ENCODE results near the gene PSG4.
"Not testable (repeated sequence)": the region's sequence is repeated elsewhere in the genome, so short reads cannot be mapped to it uniquely, and the experiment has no call there.

PSG4 gene

DNA sequence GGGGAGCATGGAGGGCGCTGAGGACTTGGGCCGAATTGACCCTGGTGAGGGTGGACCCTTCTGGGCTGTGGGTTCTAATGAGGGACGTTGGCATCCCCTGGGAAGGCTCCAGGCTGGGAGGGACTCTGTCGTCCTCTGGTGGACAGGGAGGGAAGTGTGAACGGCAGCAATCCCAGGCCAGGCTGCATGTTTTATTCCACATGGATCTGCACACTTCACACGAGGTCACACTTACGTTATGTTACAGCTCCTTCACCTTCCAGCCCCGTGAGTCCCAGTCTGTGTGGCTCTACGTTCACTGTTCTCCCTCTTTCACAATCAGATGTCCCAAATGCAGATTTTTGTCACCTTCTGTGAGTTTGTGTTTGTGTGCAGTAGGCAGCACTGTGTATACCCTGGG lies 17.3 kb downstream of the PSG4 start:
- H3K36me3 Mint-ChIP-seq (ENCODE audit: insufficient read depth); H3K4me3 Mint-ChIP-seq; DNase-seq; H3K27ac Mint-ChIP-seq; ATAC-seq (replicated peaks); H3K4me1 Mint-ChIP-seq (ENCODE audit: low read depth in 2 of 2); H3K9me3 Mint-ChIP-seq: not testable (repeated sequence)
- peaks cover 45 to 72% of the 10 kb centered on the region in 2 donors for H3K27me3 Mint-ChIP-seq

GRCh38 chr19:43186311-43186935 lies 19.0 kb downstream of the PSG4 start, which contains the start of gene PSG5:
Gene PSG5 (minus strand): TSS chr19:43186536. CDS start chr19:43186405, 131 bp downstream.
- not testable (repeated sequence) for ATAC-seq (replicated peaks); H3K4me1 Mint-ChIP-seq (ENCODE audit: low read depth in 2 of 2); H3K9me3 Mint-ChIP-seq

GRCh38 chr19:43181869-43182771 lies 23.3 kb downstream of the PSG4 start:
- DNase-seq; H3K4me3 Mint-ChIP-seq; ATAC-seq (replicated peaks); H3K4me1 Mint-ChIP-seq (ENCODE audit: low read depth in 2 of 2); H3K36me3 Mint-ChIP-seq (ENCODE audit: insufficient read depth); H3K9me3 Mint-ChIP-seq; H3K27ac Mint-ChIP-seq: not testable (repeated sequence)
- H3K27me3 Mint-ChIP-seq: peaks cover 10 to 29% of the 10 kb centered on the region in 2 donors

More at GRCh38 chr19:43186311-43186935, 19.0 kb downstream of the PSG4 start, which contains the start of gene PSG5:
- not testable (repeated sequence) for H3K36me3 Mint-ChIP-seq (ENCODE audit: insufficient read depth); H3K4me3 Mint-ChIP-seq; DNase-seq; H3K27ac Mint-ChIP-seq
- H3K27me3 Mint-ChIP-seq: peaks cover 41 to 59% of the 10 kb centered on the region in 2 donors

GRCh38 chr19:43179569-43180147 lies 25.8 kb downstream of the PSG4 start:
- H3K4me1 Mint-ChIP-seq (ENCODE audit: low read depth in 2 of 2); H3K36me3 Mint-ChIP-seq (ENCODE audit: insufficient read depth); H3K4me3 Mint-ChIP-seq; ATAC-seq (replicated peaks); DNase-seq; H3K9me3 Mint-ChIP-seq; H3K27ac Mint-ChIP-seq: not testable (repeated sequence)
- peaks cover 9 to 26% of the 10 kb centered on the region in 2 donors for H3K27me3 Mint-ChIP-seq

GRCh38 chr19:43178577-43178976 lies 26.9 kb downstream of the PSG4 start:
- H3K27ac Mint-ChIP-seq; H3K9me3 Mint-ChIP-seq; H3K36me3 Mint-ChIP-seq (ENCODE audit: insufficient read depth); H3K4me3 Mint-ChIP-seq; ATAC-seq (replicated peaks); H3K4me1 Mint-ChIP-seq (ENCODE audit: low read depth in 2 of 2); DNase-seq: not testable (repeated sequence)
- H3K27me3 Mint-ChIP-seq: peaks cover 13 to 28% of the 10 kb centered on the region in 2 donors

DNA sequence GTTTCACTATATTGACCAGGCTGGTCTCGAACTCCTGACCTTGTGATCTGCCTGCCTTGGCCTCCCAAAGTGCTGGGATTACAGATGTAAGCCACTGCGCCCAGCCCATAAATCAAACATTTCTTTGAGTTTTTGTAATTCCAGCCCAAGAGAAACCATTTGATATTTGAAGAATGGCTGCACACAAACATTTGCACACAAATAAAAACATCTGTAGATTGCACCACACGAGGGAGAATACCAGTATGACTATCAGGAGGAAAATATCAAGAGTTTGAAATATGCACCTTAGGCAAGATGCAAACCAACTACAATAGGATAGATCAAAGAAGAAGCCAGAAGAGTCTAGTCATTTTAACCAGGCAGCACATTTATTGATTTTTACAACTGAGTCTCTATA lies 39.5 kb downstream of the PSG4 start:
- not testable (repeated sequence) for DNase-seq; H3K4me1 Mint-ChIP-seq (ENCODE audit: low read depth in 2 of 2); ATAC-seq (replicated peaks); H3K4me3 Mint-ChIP-seq; H3K36me3 Mint-ChIP-seq (ENCODE audit: insufficient read depth); H3K27ac Mint-ChIP-seq; H3K9me3 Mint-ChIP-seq
- peaks cover 57 to 59% of the 10 kb centered on the region in 2 donors for H3K27me3 Mint-ChIP-seq

DNA sequence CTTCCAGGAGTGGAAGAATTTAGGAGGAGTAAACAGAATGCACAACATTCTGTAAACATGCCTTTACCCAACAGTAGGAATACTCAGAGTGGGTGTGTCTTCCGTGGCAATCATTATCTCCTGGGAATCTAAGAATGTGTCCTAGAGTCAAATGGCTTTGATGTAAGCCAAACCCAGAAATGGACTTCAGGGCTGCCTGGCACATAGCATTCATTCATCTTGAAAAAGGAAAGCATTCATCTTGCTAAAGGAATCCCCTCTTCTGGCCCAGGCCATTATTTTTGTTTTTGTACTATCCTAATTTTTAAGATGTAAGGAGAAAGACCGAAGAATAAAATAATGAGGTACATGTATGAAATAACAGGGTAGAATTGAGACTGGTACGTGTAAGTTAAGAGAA lies 42.3 kb downstream of the PSG4 start:
- not testable (repeated sequence) for H3K4me3 Mint-ChIP-seq; H3K27ac Mint-ChIP-seq; DNase-seq; H3K36me3 Mint-ChIP-seq (ENCODE audit: insufficient read depth); ATAC-seq (replicated peaks); H3K4me1 Mint-ChIP-seq (ENCODE audit: low read depth in 2 of 2); H3K9me3 Mint-ChIP-seq
- peaks cover 46 to 49% of the 10 kb centered on the region in 2 donors for H3K27me3 Mint-ChIP-seq

- H3K36me3 Mint-ChIP-seq (ENCODE audit: insufficient read depth); H3K27ac Mint-ChIP-seq; H3K4me1 Mint-ChIP-seq (ENCODE audit: low read depth in 2 of 2); H3K9me3 Mint-ChIP-seq; ATAC-seq (replicated peaks); DNase-seq; H3K4me3 Mint-ChIP-seq: not testable (repeated sequence)
- peaks cover 46 to 49% of the 10 kb centered on the region in 2 donors for H3K27me3 Mint-ChIP-seq
Measured at GRCh38 chr19:43162261-43162660, 43.2 kb downstream of the PSG4 start.

DNA sequence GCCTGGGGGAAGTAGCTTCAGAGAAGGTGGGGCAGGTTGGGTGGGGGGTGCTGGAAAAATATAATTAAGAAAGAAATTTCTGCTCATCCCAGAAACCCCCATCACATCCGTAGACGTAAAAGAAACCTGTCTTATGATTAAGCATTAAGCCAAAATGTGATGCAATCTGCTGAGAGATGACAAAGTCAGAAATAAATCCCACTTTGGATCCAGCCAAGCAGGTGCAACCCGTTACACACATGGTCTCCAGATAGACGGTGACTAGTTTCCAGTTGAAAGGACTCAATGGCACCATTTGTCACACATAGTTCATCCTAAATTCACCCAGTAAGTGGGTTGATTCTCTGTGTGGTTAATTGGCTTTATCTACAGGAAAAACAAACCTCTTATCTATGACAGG lies 53.2 kb downstream of the PSG4 start:
- Mint-ChIP-seq H3K4me3 (no peak overlapping the region), H3K27ac (no peak overlapping the region), H3K27me3 (peaks cover 15 to 17% of the 10 kb centered on the region in 2 donors), H3K4me1 (ENCODE audit: low read depth in 2 of 2) (no peaks in the 10 kb centered on the region), H3K36me3 (ENCODE audit: insufficient read depth) (no peaks in the 10 kb centered on the region), H3K9me3 (peaks cover 4 to 8% of the 10 kb centered on the region in 2 donors)
- ATAC-seq (replicated peaks): no peak
- no peak for DNase-seq

GRCh38 chr19:43149788-43150187 lies 55.6 kb downstream of the PSG4 start:
- H3K36me3 Mint-ChIP-seq (ENCODE audit: insufficient read depth): not testable (repeated sequence)

DNA sequence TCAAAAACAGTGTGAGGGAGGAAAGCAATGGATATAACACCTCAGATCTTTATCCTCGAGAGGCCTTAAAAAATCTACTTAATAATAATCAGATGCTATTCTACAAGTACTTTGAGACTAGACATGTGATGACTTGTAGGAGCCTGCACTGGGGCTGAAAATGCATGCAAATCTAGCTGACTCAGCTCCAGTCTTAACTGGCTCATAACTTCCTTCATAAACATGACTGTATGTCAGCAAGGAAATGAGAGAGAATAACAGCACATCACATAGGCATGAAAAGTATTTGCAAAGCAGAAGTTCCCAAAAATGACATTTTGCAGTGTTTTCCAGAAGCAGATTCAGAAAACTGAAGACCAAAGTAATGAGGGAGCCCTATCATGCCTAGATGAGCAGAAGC lies 57.2 kb downstream of the PSG4 start:
- H3K9me3 Mint-ChIP-seq: peaks cover 0 to 11% of the 10 kb centered on the region in 2 donors
- no peak for DNase-seq
- H3K4me1 Mint-ChIP-seq (ENCODE audit: low read depth in 2 of 2): no peaks in the 10 kb centered on the region
- H3K27ac Mint-ChIP-seq: no peak overlapping the region
- H3K4me3 Mint-ChIP-seq: no peak overlapping the region
- H3K27me3 Mint-ChIP-seq: peaks cover 30 to 34% of the 10 kb centered on the region in 2 donors
- no peaks in the 10 kb centered on the region for H3K36me3 Mint-ChIP-seq (ENCODE audit: insufficient read depth)
- no peak for ATAC-seq (replicated peaks)

More at GRCh38 chr19:43149788-43150187, 55.6 kb downstream of the PSG4 start:
- not testable (repeated sequence) for H3K27ac Mint-ChIP-seq; ATAC-seq (replicated peaks); DNase-seq; H3K4me3 Mint-ChIP-seq; H3K4me1 Mint-ChIP-seq (ENCODE audit: low read depth in 2 of 2)
- peaks cover 0 to 14% of the 10 kb centered on the region in 2 donors for H3K9me3 Mint-ChIP-seq
- H3K27me3 Mint-ChIP-seq: peaks cover 30 to 34% of the 10 kb centered on the region in 2 donors

Data from effector memory CD8-positive, alpha-beta T cell (primary cell).